ENCODE measurements around the gene TSPAN18. TPM values are rescaled to one million over a fixed set of nuclear protein-coding genes. Genes with fewer than 3 reads are reported as not detected.

The TSPAN18 gene
- polyA plus RNA-seq, 1 donor from 2014 or later: 2.1 TPM

Other genes starting within 250 kb of the TSPAN18 start
- gene CD82, start 161.3 kb upstream of the TSPAN18 start, polyA plus RNA-seq: 544 TPM
- gene TP53I11, start 223.9 kb downstream of the TSPAN18 start, polyA plus RNA-seq: 44.0 TPM